ENCODE measurements around the gene TAF9B.
A peak's percentile ranks its signal among the peaks of the same experiment; 100 is the strongest.

Gene TAF9B

GRCh38 chrX:78124307-78124706 is 15.1 kb downstream of the TAF9B start:
- no peak for TF ChIP-seq CTCF (IDR thresholded peaks at IDR 0.05; ENCODE audit: insufficient read depth, low read depth, low read length, missing control alignments)
- DNase-seq (ENCODE audit: low read depth) = no peak
- no peak overlapping the region for H3K4me3 ChIP-seq (ENCODE audit: low read depth, low read length)

GRCh38 chrX:78123190-78123589 is 16.3 kb downstream of the TAF9B start:
- H3K4me3 ChIP-seq (ENCODE audit: low read depth, low read length) = no peak overlapping the region
- TF ChIP-seq CTCF (IDR thresholded peaks at IDR 0.05; ENCODE audit: insufficient read depth, low read depth, low read length, missing control alignments) = no peak
- no peak for DNase-seq (ENCODE audit: low read depth)

- DNase-seq (ENCODE audit: low read depth) = peak; percentile 19
- no peak overlapping the region for H3K4me3 ChIP-seq (ENCODE audit: low read depth, low read length)
- no peak for TF ChIP-seq CTCF (IDR thresholded peaks at IDR 0.05; ENCODE audit: insufficient read depth, low read depth, low read length, missing control alignments)
These were observed 19.8 kb downstream of the TAF9B start for GRCh38 chrX:78119521-78120227.

GRCh38 chrX:78118628-78119027 is 20.8 kb downstream of the TAF9B start:
- no peak for TF ChIP-seq CTCF (IDR thresholded peaks at IDR 0.05; ENCODE audit: insufficient read depth, low read depth, low read length, missing control alignments)
- DNase-seq (ENCODE audit: low read depth) = no peak
- no peak overlapping the region for H3K4me3 ChIP-seq (ENCODE audit: low read depth, low read length)

- no peak overlapping the region for H3K4me3 ChIP-seq (ENCODE audit: low read depth, low read length)
- no peak for DNase-seq (ENCODE audit: low read depth)
- no peak for TF ChIP-seq CTCF (IDR thresholded peaks at IDR 0.05; ENCODE audit: insufficient read depth, low read depth, low read length, missing control alignments)
These were observed 22.7 kb downstream of the TAF9B start for GRCh38 chrX:78116766-78117165.

GRCh38 chrX:78116365-78116764 is 23.1 kb downstream of the TAF9B start:
- H3K4me3 ChIP-seq (ENCODE audit: low read depth, low read length) = no peak overlapping the region
- TF ChIP-seq CTCF (IDR thresholded peaks at IDR 0.05; ENCODE audit: insufficient read depth, low read depth, low read length, missing control alignments) = no peak

More at GRCh38 chrX:78116365-78116764, 23.1 kb downstream of the TAF9B start:
- no peak for DNase-seq (ENCODE audit: low read depth)
